ENCODE data around the gene MARS1. TPM values are rescaled to one million over a fixed set of nuclear protein-coding genes. Genes with fewer than 3 reads are reported as not detected.

The MARS1 gene
- total RNA-seq, 8 experiments from 2014 or later: 133 to 437 (median 224) TPM

- Histone ChIP-seq H3K4me1 (replicated peaks in 1 of 2) (peaks cover 32 to 43% of the 10 kb centered on the region in 2 donors), H3K27ac (peak overlapping the region; percentile 4 to 12), H3K4me3 (no peak overlapping the region)
- in situ Hi-C loops (cut with MboI; ENCODE audit: low pct_unique_long_range_greater_than_20kb in 2 of 9, low sequenced_read_pairs in 9 of 9, unreplicated experiment in 9 of 9): loop anchor here in 2 of 9 experiments (10.0 to 25.0 kb wide), 2 partner anchors 138 to 215 kb away; partner anchors contain the start of gene SHMT2 (in 1 of the 2)
- peak; percentile 12 to 79 (median 50) for ATAC-seq (replicated peaks in 6 of 8)
- 17 to 63% methylated on average over 1 to 2 of the region's 9 CpGs; no CpG with 5 or more reads in 8 of the 10 experiments for WGBS, 10 experiments
These were observed 35.5 kb upstream of the MARS1 start for GRCh38 chr12:57452181-57452936.

GRCh38 chr12:57452937-57453509 is 34.8 kb upstream of the MARS1 start:
- in situ Hi-C loops (cut with MboI; ENCODE audit: low pct_unique_long_range_greater_than_20kb in 2 of 9, low sequenced_read_pairs in 9 of 9, unreplicated experiment in 9 of 9): loop anchor here in 2 of 9 experiments (10.0 to 25.0 kb wide), 2 partner anchors 138 to 216 kb away; partner anchors contain the start of gene SHMT2 (in 1 of the 2)
- H3K4me1 ChIP-seq (replicated peaks in 1 of 2): peaks cover 39 to 48% of the 10 kb centered on the region in 2 donors

GRCh38 chr12:57454213-57454565 is 33.7 kb upstream of the MARS1 start:
- no peak for ATAC-seq (replicated peaks in 6 of 8)
- H3K4me3 ChIP-seq: no peak overlapping the region
- in situ Hi-C loops (cut with MboI; ENCODE audit: low pct_unique_long_range_greater_than_20kb in 2 of 9, low sequenced_read_pairs in 9 of 9, unreplicated experiment in 9 of 9): loop anchor here in 2 of 9 experiments (10.0 to 25.0 kb wide), 2 partner anchors 139 to 217 kb away; partner anchors contain the start of gene SHMT2 (in 1 of the 2)
- H3K27ac ChIP-seq: peak overlapping the region; percentile 92 to 97
- 100% methylated on average over 1 to 2 of the region's 2 CpGs; no CpG with 5 or more reads in 4 of the 10 experiments for WGBS, 10 experiments
- peaks cover 48 to 58% of the 10 kb centered on the region in 2 donors for H3K4me1 ChIP-seq (replicated peaks in 1 of 2)

More at GRCh38 chr12:57452937-57453509, 34.8 kb upstream of the MARS1 start:
- no peak overlapping the region for H3K4me3 ChIP-seq
- peak overlapping the region; percentile 4 to 12 for H3K27ac ChIP-seq
- WGBS, 10 experiments: 0 to 60% (median 34%) methylated on average over 1 to 3 of the region's 7 CpGs; no CpG with 5 or more reads in 6 of the 10 experiments
- peak; percentile 41 to 76 (median 52) for ATAC-seq (replicated peaks in 6 of 8)

GRCh38 chr12:57454566-57455373 is 33.1 kb upstream of the MARS1 start, which contains the start of gene INHBE:
Gene INHBE (plus strand): TSS chr12:57455307. CDS start chr12:57455537, 230 bp downstream.
- WGBS, 10 experiments: 40 to 80% (median 70%) methylated on average over 1 to 2 of the region's 10 CpGs; no CpG with 5 or more reads in 4 of the 10 experiments
- H3K27ac ChIP-seq: peak within 1 kb of the TSS; percentile 92 to 97
- peak within 1 kb of the TSS in 3 of 5 donors; percentile 5 to 56 (median 51) for H3K4me3 ChIP-seq
- in situ Hi-C loops (cut with MboI; ENCODE audit: low pct_unique_long_range_greater_than_20kb in 2 of 9, low sequenced_read_pairs in 9 of 9, unreplicated experiment in 9 of 9): loop anchor here in 2 of 9 experiments (10.0 to 25.0 kb wide), 2 partner anchors 140 to 217 kb away; partner anchors contain the start of gene SHMT2 (in 1 of the 2)
- ATAC-seq (replicated peaks in 6 of 8): peak in 6 of 8 experiments; percentile 3 to 78 (median 66)
- peaks cover 48 to 58% of the 10 kb centered on the region in 2 donors for H3K4me1 ChIP-seq (replicated peaks in 1 of 2)

- Histone ChIP-seq H3K4me3 (peak overlapping the region in 3 of 5 donors; percentile 5 to 56 (median 51)), H3K27ac (peak overlapping the region; percentile 92 to 97), H3K4me1 (replicated peaks in 1 of 2) (peaks cover 53 to 60% of the 10 kb centered on the region in 2 donors)
- in situ Hi-C loops (cut with MboI; ENCODE audit: low pct_unique_long_range_greater_than_20kb in 2 of 9, low sequenced_read_pairs in 9 of 9, unreplicated experiment in 9 of 9): loop anchor here in 2 of 9 experiments (10.0 to 25.0 kb wide), 2 partner anchors 141 to 218 kb away; partner anchors contain the start of gene SHMT2 (in 1 of the 2)
- no peak for ATAC-seq (replicated peaks in 6 of 8)
- 30 to 88% (median 45%) methylated on average over 2 to 4 of the region's 10 CpGs; no CpG with 5 or more reads in 6 of the 10 experiments for WGBS, 10 experiments
These were observed 32.3 kb upstream of the MARS1 start for GRCh38 chr12:57455374-57456144.

- peak in 1 of 8 experiments; percentile 38 for ATAC-seq (replicated peaks in 6 of 8)
- in situ Hi-C loops (cut with MboI; ENCODE audit: low pct_unique_long_range_greater_than_20kb in 2 of 9, low sequenced_read_pairs in 9 of 9, unreplicated experiment in 9 of 9): loop anchor here in 2 of 9 experiments (10.0 to 25.0 kb wide), 2 partner anchors 141 to 219 kb away; partner anchors contain the start of gene SHMT2 (in 1 of the 2)
- H3K27ac ChIP-seq: peak overlapping the region; percentile 92 to 97
- peaks cover 55 to 62% of the 10 kb centered on the region in 2 donors for H3K4me1 ChIP-seq (replicated peaks in 1 of 2)
- peak overlapping the region in 2 of 5 donors; percentile 51 to 56 for H3K4me3 ChIP-seq
- WGBS, 10 experiments: 0 to 100% (median 74%) methylated on average over 1 to 10 of the region's 15 CpGs; no CpG with 5 or more reads in 6 of the 10 experiments
These were observed 31.6 kb upstream of the MARS1 start for GRCh38 chr12:57456145-57456700.

GRCh38 chr12:57456737-57457490 is 31.0 kb upstream of the MARS1 start:
- peaks cover 55 to 62% of the 10 kb centered on the region in 2 donors for H3K4me1 ChIP-seq (replicated peaks in 1 of 2)
- ATAC-seq (replicated peaks in 6 of 8): no peak
- peak overlapping the region in 2 of 5 donors; percentile 51 to 56 for H3K4me3 ChIP-seq
- WGBS, 10 experiments: 80 to 100% (median 100%) methylated on average over 1 to 2 of the region's 6 CpGs; no CpG with 5 or more reads in 5 of the 10 experiments
- H3K27ac ChIP-seq: peak overlapping the region; percentile 45 to 68
- in situ Hi-C loops (cut with MboI; ENCODE audit: low pct_unique_long_range_greater_than_20kb in 2 of 9, low sequenced_read_pairs in 9 of 9, unreplicated experiment in 9 of 9): loop anchor here in 2 of 9 experiments (10.0 to 25.0 kb wide), 2 partner anchors 142 to 220 kb away; partner anchors contain the start of gene SHMT2 (in 1 of the 2)

- Histone ChIP-seq H3K4me1 (replicated peaks in 1 of 2) (peaks cover 44 to 56% of the 10 kb centered on the region in 2 donors), H3K27ac (peak overlapping the region; percentile 45 to 68), H3K4me3 (peak overlapping the region; percentile 45 to 59 (median 51))
- WGBS, 10 experiments: 0 to 100% (median 31%) methylated on average over 1 to 3 of the region's 3 CpGs; no CpG with 5 or more reads in 3 of the 10 experiments
- ATAC-seq (replicated peaks in 6 of 8): no peak
- in situ Hi-C loops (cut with MboI; ENCODE audit: low pct_unique_long_range_greater_than_20kb in 2 of 9, low sequenced_read_pairs in 9 of 9, unreplicated experiment in 9 of 9): loop anchor here in 2 of 9 experiments (10.0 to 25.0 kb wide), 2 partner anchors 144 to 221 kb away; partner anchors contain the start of gene SHMT2 (in 1 of the 2)
These were observed 29.2 kb upstream of the MARS1 start for GRCh38 chr12:57458665-57459054.

GRCh38 chr12:57459055-57459749 is 28.7 kb upstream of the MARS1 start:
- Histone ChIP-seq H3K27ac (peak overlapping the region; percentile 45 to 68), H3K4me3 (peak overlapping the region; percentile 45 to 59 (median 51)), H3K4me1 (replicated peaks in 1 of 2) (peaks cover 42 to 55% of the 10 kb centered on the region in 2 donors)
- ATAC-seq (replicated peaks in 6 of 8): peak; percentile 41 to 78 (median 58)
- in situ Hi-C loops (cut with MboI; ENCODE audit: low pct_unique_long_range_greater_than_20kb in 2 of 9, low sequenced_read_pairs in 9 of 9, unreplicated experiment in 9 of 9): loop anchor here in 2 of 9 experiments (10.0 to 25.0 kb wide), 2 partner anchors 144 to 222 kb away; partner anchors contain the start of gene SHMT2 (in 1 of the 2)
- 0% methylated on average over 1 to 12 of the region's 24 CpGs; no CpG with 5 or more reads in 3 of the 10 experiments for WGBS, 10 experiments
